NAMALWA (cell line): Measurements from ENCODE around the gene STYXL1.
"Not testable (repeated sequence)": the region's sequence is repeated elsewhere in the genome, so short reads cannot be mapped to it uniquely, and the experiment has no call there.

Source experiments
- DNase-seq: peaks from one replicate; pipeline ENCODE4 v3.0.0-alpha.2; 2015; ENCODE audit warnings: low spot score

The STYXL1 gene

DNA sequence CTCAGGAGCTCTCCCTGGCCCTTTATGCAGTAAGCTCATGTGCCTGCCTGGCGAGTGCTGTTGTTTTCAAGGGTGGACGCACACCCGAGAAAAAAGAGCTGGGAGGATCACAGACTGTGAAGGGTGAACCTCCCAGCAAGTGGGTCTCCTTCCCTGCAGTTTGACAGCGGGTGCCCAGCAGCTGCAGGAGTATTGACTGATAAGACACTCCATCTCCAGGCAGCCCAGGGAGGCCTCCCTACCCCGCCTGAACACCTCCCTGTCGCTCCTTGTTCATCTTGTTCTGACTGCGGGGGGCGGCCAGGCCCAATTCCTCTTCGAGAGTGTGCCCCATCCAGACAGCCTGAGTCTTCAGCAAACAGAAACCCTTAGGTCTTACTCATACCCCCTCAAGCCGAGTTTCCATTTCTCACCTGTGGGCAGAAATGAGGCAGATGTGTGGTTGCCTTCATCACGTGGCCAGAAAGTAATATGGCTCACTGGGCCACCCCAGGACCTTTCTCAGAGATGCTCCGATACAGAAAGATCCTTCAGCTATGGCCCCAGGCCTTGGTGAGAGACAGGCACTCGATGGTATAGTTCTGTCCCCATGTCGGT lies 17.3 kb upstream of the STYXL1 start:
- DNase-seq, result no peak

DNA sequence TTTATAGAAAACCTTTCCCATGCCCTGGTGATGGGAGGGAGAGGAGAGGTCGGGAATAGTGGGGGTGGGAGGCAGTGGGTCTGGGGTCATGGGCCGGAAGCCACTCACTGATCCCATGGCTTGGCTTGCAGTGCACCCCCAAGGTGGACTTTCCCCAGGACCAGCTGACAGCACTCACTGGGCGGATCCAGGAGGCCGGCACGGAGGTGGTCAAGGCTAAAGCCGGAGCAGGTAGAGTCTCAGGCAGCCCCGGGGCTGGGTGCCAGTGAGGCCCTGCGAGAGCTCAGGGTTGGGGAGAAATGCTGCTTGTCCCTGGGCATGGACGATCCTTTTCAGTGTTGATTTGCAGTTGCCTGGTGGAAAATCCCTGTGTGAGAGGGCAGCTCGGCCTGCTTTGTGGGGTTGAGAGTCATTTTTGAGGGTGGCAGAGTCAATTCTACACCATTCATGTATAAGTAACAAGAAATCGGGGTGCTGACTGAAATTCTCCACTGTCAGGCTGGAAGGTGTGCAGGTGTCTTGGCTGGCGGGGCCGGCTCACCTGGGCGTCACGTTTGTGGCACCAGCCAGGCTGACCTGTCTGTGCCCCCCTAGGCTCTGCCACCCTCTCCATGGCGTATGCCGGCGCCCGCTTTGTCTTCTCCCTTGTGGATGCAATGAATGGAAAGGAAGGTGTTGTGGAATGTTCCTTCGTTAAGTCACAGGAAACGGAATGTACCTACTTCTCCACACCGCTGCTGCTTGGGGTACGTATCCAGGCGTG lies 16.6 kb upstream of the STYXL1 start:
- no peak for DNase-seq

DNA sequence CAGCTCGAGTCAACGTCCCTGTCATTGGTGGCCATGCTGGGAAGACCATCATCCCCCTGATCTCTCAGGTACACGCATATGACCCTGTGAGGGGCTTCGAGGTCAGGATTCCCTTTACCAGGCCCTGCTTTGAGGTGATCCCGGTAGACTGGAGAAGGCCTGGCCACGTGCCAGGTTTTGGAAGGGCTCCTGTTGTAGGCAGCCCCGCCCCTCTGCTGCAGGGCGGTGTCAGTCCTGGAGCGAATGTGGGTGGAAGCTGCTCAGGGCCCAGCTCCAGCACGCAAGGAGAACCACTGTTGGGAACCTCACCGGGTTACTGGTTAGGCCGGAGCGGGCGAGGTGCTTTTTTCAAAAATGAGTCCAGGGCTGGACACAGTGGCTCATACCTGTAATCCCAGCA lies 15.7 kb upstream of the STYXL1 start:
- DNase-seq, result no peak

DNA sequence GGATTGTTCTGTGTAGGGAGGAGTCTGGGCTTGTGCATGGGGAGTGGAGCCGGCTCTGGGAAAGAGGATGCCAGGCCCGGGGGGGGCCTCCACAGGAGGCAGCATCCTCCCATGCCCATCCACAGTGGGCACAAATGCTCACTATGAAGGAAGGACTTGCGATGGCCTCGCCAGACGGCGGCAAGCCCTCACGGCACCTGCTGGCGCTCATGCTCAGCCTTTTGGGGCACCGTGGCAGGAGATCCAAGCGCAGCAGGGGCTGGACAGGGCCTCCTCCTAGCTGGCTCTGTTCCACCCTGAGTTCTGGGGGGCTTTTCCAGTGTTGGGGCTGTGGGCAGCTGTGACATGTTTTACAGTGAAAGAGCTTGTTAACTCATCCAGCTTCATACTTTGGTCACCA lies 15.3 kb upstream of the STYXL1 start:
- DNase-seq, result no peak

DNA sequence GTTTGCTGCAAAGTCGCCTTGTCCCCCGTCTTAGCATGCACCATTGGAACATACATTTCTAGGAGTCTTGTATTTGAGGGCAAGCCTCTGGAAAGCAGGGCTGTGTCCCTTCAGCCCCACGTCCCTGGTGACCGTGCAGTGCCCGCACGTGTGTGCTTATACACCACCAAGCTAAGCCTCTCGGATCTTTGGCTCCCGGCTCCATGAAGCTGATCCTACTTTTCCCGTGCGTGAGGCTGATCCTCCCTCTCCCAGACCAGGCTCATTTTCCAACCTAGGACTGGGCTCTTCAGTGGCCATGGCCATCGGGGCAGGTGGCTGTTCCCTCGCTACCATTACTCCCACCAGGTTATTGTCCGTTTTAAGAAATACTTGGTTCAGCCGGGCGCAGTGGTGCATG lies 14.5 kb upstream of the STYXL1 start:
- DNase-seq, result no peak

DNA sequence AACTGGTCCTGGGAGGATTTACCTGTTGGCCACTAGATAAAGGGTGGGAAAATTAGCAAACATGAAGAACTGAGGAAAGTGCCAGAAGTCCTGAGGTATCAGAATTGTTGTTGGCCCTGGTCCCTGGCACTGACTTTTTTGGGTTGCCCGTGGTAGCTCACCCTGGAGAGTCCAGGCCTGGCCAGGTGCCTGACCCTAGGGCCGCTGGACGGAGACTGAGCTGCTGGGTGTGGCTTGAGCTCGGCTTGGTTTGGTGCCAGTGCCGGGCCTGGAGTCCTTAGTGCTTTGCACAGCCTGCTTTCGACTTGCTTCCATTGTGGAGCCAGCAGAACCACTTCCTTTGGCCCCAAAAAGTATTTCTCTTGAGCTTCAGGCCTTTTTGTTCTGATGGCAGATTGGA lies 13.0 kb upstream of the STYXL1 start:
- no peak for DNase-seq

DNA sequence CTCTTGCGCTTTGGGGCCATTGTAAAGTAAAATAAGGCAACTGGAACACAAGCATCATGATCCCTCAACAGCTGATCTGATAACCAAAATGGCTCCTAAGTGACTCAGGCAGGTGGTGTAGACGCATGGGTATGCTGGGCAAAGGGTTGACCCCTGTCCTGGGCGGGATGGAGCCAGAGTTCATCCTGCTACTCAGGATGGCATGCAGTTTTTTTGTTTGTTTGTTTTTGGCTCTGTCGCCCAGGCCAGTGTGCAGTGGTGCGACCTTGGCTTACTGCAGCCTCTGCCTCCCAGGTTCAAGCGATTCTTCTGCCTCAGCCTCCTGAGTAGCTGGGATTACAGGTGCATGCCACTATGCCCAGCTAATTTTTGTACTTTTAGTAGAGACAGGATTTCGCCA lies 10.9 kb upstream of the STYXL1 start:
- not testable (repeated sequence) for DNase-seq

DNA sequence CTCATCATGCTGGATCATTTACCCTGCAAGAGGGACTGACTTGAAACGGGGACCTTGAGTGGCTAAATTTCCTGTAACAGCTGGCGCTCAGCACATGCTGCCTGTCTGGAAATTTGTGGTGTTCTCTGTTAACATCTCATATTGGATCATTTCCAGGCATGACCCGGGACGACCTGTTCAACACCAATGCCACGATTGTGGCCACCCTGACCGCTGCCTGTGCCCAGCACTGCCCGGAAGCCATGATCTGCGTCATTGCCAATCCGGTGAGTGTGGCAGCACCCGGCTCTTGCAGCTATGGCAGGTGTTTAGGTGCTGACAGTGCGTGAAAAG lies 10.0 kb upstream of the STYXL1 start:
- no peak for DNase-seq

DNA sequence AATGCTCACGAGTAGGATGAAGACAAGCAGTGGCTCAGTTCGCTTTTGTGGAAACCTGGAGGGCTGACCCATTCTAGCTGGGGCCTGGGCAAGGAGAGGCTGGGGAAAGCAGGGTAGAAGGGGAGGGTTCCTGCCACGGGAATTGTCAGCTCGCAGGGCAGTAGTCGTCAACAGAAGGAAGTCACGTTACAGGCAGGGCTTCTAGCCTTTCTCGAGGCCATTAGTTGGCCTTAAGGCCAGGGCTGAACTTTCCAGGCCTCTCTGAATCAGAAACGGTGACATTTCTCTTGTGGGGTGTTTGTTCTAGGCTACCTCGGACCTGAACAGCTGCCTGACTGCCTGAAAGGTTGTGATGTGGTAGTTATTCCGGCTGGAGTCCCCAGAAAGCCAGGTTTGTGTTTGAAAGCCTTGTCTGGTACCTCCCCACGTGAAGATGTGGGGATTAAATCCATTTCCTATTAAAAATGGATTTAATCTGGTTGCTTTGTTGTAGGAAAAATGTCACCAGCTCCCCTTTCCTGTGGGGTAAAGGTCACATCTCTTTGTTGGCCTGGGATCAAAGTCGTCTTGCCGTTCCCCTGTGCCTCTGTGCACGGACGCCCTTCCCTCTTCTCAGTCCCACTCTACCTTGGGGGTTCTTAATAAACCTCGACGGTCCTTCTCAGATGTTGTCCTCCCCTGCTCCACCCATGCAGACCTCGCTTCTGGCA lies 9.5 kb upstream of the STYXL1 start:
- DNase-seq, result no peak

DNA sequence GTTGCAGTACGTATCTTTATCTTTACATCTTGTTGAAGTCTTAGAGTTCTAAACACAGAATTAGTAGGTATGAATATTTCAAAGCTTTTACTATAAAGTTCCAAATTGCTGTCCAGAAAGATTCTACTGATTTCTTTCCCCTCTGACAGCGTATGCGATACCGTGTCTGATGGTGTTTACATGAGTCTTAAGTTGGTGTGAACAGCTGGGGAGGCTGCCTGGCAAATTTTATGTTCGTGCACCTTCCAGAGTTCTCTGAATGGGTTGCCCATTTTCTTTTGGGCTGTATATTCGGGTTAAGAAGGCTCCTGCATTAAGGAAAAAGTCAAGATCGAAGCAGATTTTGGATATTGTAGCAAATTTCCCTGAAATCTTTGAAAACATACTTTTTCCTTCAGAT lies 8.4 kb upstream of the STYXL1 start:
- DNase-seq, result no peak

DNA sequence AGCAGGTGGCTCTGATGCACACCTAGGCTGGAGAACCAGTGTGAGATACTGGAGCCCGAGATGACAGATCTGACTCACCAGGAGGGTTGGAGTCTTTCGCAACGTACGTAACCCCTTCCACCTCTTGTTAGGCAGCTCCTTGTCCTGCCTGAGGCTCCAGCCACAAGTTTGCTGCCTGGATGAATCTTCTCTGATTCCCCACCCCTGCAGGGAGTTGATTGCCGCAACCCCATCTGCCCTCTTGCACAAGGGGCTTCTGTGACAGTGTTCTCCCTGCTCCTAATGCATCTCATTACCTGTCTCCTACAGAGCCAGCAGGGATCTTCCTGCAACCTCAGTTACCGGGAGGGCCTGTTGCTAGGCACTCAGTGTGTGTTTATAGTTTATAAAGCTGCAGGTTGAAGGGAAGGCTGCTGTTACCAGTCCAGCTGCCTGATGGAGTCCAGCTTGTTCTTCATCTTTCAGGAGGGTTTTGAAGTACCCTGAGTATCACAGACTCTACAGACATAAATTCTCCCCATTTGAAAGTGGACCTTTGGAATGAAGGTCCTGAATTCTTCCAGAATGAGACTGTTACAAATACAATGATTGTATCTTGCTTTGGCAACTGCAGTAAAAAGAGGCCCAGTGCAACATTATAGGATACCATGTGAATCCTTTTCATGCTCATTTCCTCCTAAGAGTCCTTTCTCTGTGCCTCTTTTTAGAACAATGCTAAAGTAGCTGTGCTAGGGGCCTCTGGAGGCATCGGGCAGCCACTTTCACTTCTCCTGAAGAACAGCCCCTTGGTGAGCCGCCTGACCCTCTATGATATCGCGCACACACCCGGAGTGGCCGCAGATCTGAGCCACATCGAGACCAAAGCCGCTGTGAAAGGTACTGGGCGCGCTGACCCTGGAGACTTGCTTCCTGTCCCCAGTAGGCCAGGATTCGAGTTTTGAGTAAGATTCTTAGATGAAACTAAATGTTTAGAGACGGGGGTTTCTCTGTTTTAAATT lies 6.6 kb upstream of the STYXL1 start:
- DNase-seq, result no peak

DNA sequence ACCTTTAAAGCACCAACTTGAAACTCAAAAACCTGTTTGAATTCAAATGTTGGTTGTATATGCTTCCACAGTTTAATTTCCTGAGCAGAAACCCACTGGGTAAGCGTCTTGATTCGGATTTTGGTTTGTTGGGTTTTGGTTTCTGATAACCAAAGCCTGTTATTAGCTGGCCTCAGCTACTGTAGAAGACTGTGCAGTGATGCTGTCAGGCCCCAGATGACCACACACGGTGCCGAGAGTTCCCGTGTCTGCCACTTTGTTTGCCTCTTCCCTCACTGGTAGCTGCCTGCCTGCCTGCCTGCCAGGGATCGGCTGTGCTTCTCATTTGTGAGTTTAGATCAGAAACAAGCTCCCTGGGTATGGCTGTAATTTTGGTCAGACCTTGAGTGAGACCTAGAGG lies 5.7 kb upstream of the STYXL1 start:
- no peak for DNase-seq

DNA sequence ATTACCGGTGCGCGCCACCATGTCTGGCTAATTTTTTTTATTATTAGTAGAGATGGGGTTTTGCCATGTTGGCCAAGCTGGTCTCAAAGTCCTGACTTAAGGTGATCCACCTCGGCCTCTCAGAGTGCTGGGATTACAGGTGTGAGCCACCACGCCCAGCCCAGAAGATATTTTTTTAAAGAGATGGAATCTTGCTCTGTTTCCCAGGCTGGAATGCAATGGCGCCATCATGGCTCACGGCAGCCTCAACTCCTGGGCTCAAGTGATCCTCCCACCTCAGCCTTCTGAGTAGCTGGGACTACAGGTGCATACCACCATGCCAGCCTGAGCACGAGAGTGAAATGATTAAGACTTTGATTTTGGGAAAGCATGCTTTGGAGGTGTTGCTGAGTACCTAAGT lies 4.9 kb upstream of the STYXL1 start:
- DNase-seq, result not testable (repeated sequence)

DNA sequence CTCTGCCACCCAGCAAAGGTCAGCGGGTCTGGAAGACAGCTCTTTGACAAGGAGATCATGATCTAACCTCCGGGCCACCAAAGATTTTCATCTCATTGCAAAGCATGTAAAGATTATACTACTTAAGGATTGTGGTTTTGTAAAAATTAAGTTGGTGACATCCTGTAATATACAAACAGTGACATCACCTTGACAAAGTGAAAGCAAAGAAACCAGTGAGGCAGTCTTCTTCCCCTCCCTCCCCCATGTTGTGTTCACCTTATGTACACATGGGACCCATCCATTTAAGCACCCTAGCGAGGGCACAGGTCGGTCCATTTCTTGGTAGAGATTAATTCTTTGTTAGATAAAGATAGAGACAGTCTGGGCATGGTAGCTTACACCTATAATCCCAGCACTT lies 4.0 kb upstream of the STYXL1 start:
- DNase-seq, result no peak

DNA sequence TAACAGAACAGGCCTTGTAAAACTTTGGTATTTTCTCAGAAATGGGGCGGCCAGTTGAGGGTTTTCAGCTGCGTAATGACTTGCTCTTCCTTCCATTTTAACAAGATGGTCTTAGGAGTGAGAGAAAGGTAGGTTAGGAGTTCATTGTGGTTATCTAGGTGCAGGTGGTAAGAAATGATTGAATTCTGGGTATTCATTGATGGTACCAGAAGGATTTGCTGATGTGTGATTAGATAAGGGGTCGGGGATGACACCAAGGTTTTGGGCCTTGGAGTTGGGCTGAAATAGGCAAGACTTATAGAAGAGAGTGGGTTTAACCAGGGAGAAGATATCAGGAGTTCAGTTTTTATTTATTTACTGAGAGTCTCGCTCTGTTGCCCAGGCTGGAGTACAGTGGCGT lies 2.7 kb upstream of the STYXL1 start:
- no peak for DNase-seq

DNA sequence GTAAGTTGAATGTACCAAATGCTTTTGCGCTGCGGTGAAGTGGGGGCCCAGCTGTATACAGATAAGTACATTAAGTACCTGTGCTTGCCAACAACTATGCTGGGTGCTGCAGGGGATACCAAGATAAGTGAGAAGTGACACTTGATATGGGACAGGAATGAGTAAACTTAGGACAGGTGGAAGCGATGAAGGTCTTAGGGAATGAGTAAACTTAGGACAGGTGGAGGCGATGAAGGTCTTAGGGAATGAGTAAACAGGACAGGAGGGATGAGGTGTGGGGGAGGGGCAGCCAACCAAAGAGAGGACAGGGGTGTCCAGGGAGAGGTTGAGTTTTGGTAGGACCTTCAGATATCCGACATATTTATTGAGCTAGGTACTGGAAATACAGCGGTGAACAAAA lies 1.5 kb upstream of the STYXL1 start:
- no peak for DNase-seq

DNA sequence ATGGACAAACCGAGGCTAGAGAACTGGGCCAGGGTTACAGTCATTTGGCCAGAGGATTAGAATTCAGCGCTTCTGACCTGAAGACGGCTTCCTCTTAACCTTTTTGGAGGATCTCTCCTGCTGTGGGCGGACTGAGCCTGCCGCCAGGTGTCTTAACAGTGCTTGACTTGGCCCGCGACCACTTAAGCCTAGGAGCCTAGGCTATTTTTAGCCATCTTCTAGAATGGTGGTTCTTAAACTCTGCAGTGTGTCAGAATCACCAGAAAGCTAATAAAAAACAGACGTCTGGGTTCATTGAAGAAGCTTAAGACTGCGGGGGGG lies 828 bp upstream of the STYXL1 start:
- peak; percentile 80 for DNase-seq

DNA sequence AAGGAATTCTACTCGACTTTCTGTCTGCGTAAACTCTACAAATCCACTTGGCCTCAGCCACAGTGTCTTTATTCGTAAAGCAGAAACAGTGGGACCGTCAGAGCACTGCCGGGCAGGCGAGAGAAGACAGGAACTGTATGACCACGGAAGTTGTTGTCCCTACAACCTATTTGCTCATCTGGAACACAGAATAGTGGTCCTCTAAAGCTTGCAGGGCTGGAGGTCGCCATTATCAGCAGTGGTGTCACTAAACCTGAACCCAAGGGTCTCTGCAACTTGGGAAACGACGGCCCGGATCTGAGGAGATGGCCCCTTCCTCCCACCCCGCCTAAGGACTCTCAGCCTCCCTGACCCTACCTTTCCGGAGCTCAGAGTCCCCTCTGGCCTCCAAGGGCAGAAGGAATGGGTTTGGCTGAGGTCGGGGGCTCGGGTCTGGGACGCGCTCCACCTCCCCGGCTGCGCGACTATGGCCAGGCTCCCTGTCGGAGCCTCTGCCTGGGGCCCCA lies 442 bp downstream of the STYXL1 start:
- peak; percentile 56 for DNase-seq

DNA sequence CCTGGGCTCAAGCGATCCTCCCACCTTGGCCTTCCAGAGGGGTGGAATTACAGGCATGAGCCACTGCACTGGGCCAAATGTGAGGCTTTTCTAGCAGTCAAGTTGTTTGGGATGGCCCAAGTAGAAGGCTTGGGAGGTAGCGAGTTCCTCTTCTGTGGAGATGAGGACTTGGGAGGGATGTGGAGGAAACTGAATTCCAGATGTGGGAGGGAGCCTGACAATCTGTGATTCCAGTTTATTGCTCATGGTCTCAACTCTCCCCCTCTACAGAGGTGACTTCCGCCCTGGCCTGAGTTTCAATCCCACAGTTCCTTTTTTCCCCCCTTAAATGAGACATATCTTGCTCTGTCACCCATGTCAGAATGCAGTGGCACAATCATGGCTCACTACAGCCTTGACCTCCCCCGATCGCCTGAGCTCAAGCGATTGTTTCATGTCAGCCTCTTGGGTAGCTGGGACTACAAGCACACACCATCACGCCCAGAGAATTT lies 3.4 kb downstream of the STYXL1 start:
- DNase-seq, result no peak

DNA sequence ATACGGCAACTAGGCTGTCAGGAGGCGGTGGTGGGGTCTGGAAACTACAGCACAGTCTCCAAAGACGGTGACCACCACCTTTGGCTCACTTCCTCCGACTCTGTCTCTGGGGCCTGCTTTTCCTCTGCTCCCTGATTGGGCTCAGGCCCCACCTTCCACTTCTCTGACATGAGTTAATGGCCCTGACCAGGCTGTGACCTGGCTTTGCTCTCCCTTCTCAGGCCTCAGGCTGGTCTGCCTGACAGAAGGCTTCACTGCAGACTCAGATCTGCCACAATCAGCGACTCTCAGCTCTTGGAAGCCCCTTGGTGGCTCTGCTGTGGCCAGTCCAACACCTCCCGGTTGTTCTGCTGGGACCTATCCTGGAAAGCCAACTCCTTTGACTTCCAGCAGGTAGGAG lies 7.7 kb downstream of the STYXL1 start:
- DNase-seq, result no peak

DNA sequence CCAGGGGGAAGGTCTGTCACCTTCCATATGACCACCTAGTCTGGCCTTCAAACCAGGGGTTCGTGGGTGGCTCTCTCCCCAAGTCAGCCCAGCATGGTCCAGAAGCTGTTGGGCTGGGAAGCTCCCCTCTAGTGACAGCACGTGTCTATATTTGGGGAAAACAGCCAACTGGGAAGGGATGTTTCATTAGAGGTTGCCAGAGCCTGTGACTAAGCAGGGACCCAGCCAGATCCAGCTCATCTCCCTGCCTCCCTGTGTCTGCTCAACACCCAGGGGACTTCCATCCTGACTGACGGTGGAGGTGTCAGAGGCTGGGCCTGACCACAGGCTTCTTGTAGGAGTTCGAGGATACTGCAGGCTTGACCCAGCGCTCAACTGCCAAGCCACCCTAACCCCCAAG lies 10.5 kb downstream of the STYXL1 start:
- DNase-seq, result no peak

DNA sequence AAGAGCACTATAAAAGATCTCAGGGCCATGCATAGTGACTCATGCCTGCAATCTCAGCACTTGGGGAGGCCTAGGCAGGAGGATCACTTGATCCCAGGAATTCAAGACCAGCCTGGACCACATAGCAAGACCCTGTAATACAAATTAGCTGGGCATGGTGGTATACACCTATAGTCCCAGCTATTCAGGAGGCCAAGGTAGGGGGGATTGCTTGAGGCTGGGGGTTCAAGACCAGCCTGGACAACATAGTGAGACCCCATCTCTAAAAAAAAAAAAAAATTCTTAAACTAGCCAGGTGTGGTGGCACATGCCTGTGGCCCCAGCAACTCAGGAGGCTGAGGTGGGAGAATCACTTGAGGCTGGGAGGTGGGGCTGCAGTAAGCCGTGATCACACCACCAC lies 15.8 kb downstream of the STYXL1 start:
- DNase-seq, result no peak
